Spleen (tissue), 13 donors: ENCODE results near the gene LRRC4B. TPM values are rescaled to one million over a fixed set of nuclear protein-coding genes. Genes with fewer than 3 reads are reported as not detected.
"Not testable (repeated sequence)": the region's sequence is repeated elsewhere in the genome, so short reads cannot be mapped to it uniquely, and the experiment has no call there.

Experiments used
- DNase-seq: peaks from one replicate; pipeline ENCODE4 v3.0.0-alpha.2; 2020
- H3K27ac ChIP-seq, 8 donors: fragments of 200-600 bp; sonication (generic) in 7 of 8; 1 replicate in 4 of 8; 2 replicates in 4 of 8; pipeline versions ENCODE4 v1.5.0 to v1.8.0; 2016 to 2021; ENCODE audit warnings: inconsistent platforms in 4 of 8, mild to moderate bottlenecking in 4 of 8, moderate library complexity in 1 of 8
- H3K27me3 ChIP-seq, 7 donors: fragments of 200-600 bp; sonication (generic) in 6 of 7; replicated peaks in 1 of 7; 1 replicate in 4 of 7; 2 replicates in 3 of 7; pipeline versions ENCODE4 v1.5.0 to v1.8.0; 2016 to 2021; ENCODE audit warnings: inconsistent platforms in 3 of 7, mild to moderate bottlenecking in 1 of 7
- H3K36me3 ChIP-seq, 6 donors: fragments of 200-600 bp; sonication (generic) in 5 of 6; 1 replicate in 4 of 6; 2 replicates in 2 of 6; pipeline versions ENCODE4 v1.5.0 to v1.8.0; 2016 to 2021; ENCODE audit warnings: inconsistent platforms in 2 of 6
- H3K4me1 ChIP-seq, 6 donors: fragments of 200-600 bp; sonication (generic) in 5 of 6; 1 replicate in 3 of 6; 2 replicates in 3 of 6; pipeline versions ENCODE4 v1.5.0 to v1.8.0; 2016 to 2021; ENCODE audit warnings: inconsistent platforms in 3 of 6
- H3K4me3 ChIP-seq, 8 donors: fragments of 200-600 bp; sonication (generic) in 7 of 8; 1 replicate in 4 of 8; 2 replicates in 4 of 8; pipeline versions ENCODE4 v1.5.0 to v1.8.0; 2016 to 2021; ENCODE audit warnings: inconsistent platforms in 4 of 8, mild to moderate bottlenecking in 4 of 8, moderate library complexity in 2 of 8
- H3K9me3 ChIP-seq, 8 donors: fragments of 200-600 bp; sonication (generic) in 7 of 8; 1 replicate in 4 of 8; 2 replicates in 4 of 8; pipeline versions ENCODE4 v1.5.0 to v1.8.0; 2016 to 2021; ENCODE audit warnings: inconsistent platforms in 4 of 8
- CTCF ChIP-seq, 11 experiments: fragments of 200-600 bp in 7 of 11; fragments of 450-650 bp in 4 of 11; sonication (generic) in 4 of 11; IDR thresholded peaks in 8 of 11; conservative IDR thresholded peaks in 3 of 11; 1 replicate in 7 of 11; 2 replicates in 4 of 11; pipeline versions ENCODE4 v1.4.0 to v1.8.0; 2016 to 2021; ENCODE audit warnings: antibody characterized with exemption in 11 of 11, inconsistent platforms in 4 of 11, mild to moderate bottlenecking in 1 of 11
- POLR2A ChIP-seq, 3 donors: fragments of 450-650 bp; IDR thresholded peaks; one replicate each; pipeline ENCODE4 v1.5.1; 2017; ENCODE audit warnings: antibody characterized with exemption in 3 of 3, mild to moderate bottlenecking in 1 of 3
- POLR2AphosphoS5 ChIP-seq, 3 donors: sonication (generic); formaldehyde crosslinking; IDR thresholded peaks; one replicate each; pipeline ENCODE4 v1.5.1; 2017; ENCODE audit warnings: antibody characterized with exemption in 3 of 3
- WGBS, 5 donors: extraction: QIAGEN DNeasy Blood & Tissue Kit in 3 of 5; methylation state at CpG; one replicate each; pipeline versions ENCODE4 v1.1.5 to v1.1.7; 2013 to 2018; 5-methylcytosine and 5-hydroxymethylcytosine counted together
- intact Hi-C: fragments of 100-400 bp; cut with DNase I; formaldehyde crosslinking; loops from one replicate; pipeline ENCODE4 v1.15.0; 2023; ENCODE audit warnings: low total_unique reads
- long read RNA-seq, 2 donors: transcript quantifications; one replicate each; lab custom pipeline, GENCODE V29; 2026
- polyA plus RNA-seq, 3 donors: library from polyadenylated mRNA; stranded (reverse); fragments of 200-250 nt; gene quantifications; one replicate each; pipeline ENCODE4 v1.2.1, GENCODE V29; 2013
- total RNA-seq, 7 donors: library from RNA; depleted of rRNA in 3 of 7; stranded (reverse); fragments of >200 nt in 3 of 7; fragmentation: NEBNext Ultra II Directional in 4 of 7; extraction: Animal tissue kit (Norgen Biotek cat#: 25700) in 4 of 7; gene quantifications; one replicate each; pipeline versions ENCODE4 v1.1.0 to v1.2.1, GENCODE V29; 2016 to 2021
- donor health status: healthy with polysubstance abuse.
- donor health status: DM: no; HTN: no; CAD: no; lungs with moderate emphysema.
- donor health status: DM: no; HTN: no; CAD: no.
- donor health status: Bipolar disorder and iron deficiency.
- donor health status: healthy.
- donor health status: DM: no; HTN: no; CAD: no.
- donor health status: DM: yes; HTN: yes; CAD: no.

LRRC4B gene
- total RNA-seq (1 to 10 TPM in 4 of 7 donors, under 1 TPM in 3; 0.20 to 2.3 (median 1.0) TPM), polyA plus RNA-seq (1 to 10 TPM in 1 of 3 donors, under 1 TPM in 2; 0.30 to 1.0 (median 0.90) TPM)
- long read RNA-seq, donor 1, partial matches to known transcripts: 0 of 3 reads
- long read RNA-seq, donor 1, other reads (novel, unspliced or antisense): 0 of 3 reads
- long read RNA-seq, donor 2, partial matches to known transcripts: 0 of 3 reads
- long read RNA-seq, donor 2, other reads (novel, unspliced or antisense): 0 of 3 reads

- peaks cover 2 to 82% (median 45%) of the 10 kb centered on the region in 7 donors for H3K27me3 ChIP-seq
- no peaks in the 10 kb centered on the region for H3K9me3 ChIP-seq
- H3K36me3 ChIP-seq: no peaks in the 10 kb centered on the region
- intact Hi-C loops: no loop called here
- TF ChIP-seq CTCF (IDR thresholded peaks at IDR 0.05 in 8 of 11, conservative IDR thresholded peaks at IDR 0.05 in 3 of 11) (no peak), POLR2A (IDR thresholded peaks at IDR 0.05) (no peak), POLR2AphosphoS5 (IDR thresholded peaks at IDR 0.05) (no peak)
- H3K4me1 ChIP-seq: peaks cover 0 to 24% (median 14%) of the 10 kb centered on the region in 6 donors
- no peak within 1 kb of the TSS for H3K27ac ChIP-seq
- WGBS, 5 donors: 3 to 8% (median 4%) methylated on average over 42 to 59 of the region's 65 CpGs
- peak within 1 kb of the TSS in 1 of 8 donors; percentile 22 for H3K4me3 ChIP-seq
- no peak for DNase-seq
These were observed at the start of gene LRRC4B for GRCh38 chr19:50567882-50568727. TSS of gene LRRC4B (minus strand) at chr19:50568435. CDS start at chr19:50548838, 19,597 bp downstream.

GRCh38 chr19:50612504-50613404 lies 44.5 kb upstream of the LRRC4B start:
- WGBS, 5 donors: 72 to 85% (median 80%) methylated on average over 11 of the region's 11 CpGs
- H3K9me3 ChIP-seq, H3K27ac ChIP-seq, DNase-seq, intact Hi-C loops, H3K4me3 ChIP-seq, H3K36me3 ChIP-seq, H3K4me1 ChIP-seq: not testable (repeated sequence)
- H3K27me3 ChIP-seq: peaks cover 0 to 42% (median 3%) of the 10 kb centered on the region in 7 donors

GRCh38 chr19:50607874-50608785 lies 39.9 kb upstream of the LRRC4B start:
- Histone ChIP-seq H3K36me3 (no peaks in the 10 kb centered on the region), H3K9me3 (peaks cover 0 to 11% (median 0%) of the 10 kb centered on the region in 8 donors), H3K4me1 (peaks cover 0 to 13% (median 0%) of the 10 kb centered on the region in 6 donors), H3K4me3 (peak overlapping the region in 1 of 8 donors; percentile 28), H3K27ac (no peak overlapping the region), H3K27me3 (peaks cover 0 to 57% (median 18%) of the 10 kb centered on the region in 7 donors)
- 14 to 20% (median 19%) methylated on average over 52 to 56 of the region's 56 CpGs for WGBS, 5 donors
- DNase-seq: peak; percentile 84
- intact Hi-C loops: no loop called here
- TF ChIP-seq CTCF (IDR thresholded peaks at IDR 0.05 in 8 of 11, conservative IDR thresholded peaks at IDR 0.05 in 3 of 11) (peak in 5 of 11 experiments; percentile 24 to 59 (median 38)), POLR2A (IDR thresholded peaks at IDR 0.05) (no peak), POLR2AphosphoS5 (IDR thresholded peaks at IDR 0.05) (no peak)
